Suppressor macrophage treated with lipopolysaccharide for 4 hours (primary cell): ENCODE results near the gene SLC12A7.

Source experiments
- DNase-seq: peaks from one replicate; pipeline ENCODE4 v3.0.0-alpha.2; 2020

SLC12A7 gene

GRCh38 chr5:1058988-1059883, 52.6 kb downstream of the SLC12A7 start:
- DNase-seq = no peak

DNA sequence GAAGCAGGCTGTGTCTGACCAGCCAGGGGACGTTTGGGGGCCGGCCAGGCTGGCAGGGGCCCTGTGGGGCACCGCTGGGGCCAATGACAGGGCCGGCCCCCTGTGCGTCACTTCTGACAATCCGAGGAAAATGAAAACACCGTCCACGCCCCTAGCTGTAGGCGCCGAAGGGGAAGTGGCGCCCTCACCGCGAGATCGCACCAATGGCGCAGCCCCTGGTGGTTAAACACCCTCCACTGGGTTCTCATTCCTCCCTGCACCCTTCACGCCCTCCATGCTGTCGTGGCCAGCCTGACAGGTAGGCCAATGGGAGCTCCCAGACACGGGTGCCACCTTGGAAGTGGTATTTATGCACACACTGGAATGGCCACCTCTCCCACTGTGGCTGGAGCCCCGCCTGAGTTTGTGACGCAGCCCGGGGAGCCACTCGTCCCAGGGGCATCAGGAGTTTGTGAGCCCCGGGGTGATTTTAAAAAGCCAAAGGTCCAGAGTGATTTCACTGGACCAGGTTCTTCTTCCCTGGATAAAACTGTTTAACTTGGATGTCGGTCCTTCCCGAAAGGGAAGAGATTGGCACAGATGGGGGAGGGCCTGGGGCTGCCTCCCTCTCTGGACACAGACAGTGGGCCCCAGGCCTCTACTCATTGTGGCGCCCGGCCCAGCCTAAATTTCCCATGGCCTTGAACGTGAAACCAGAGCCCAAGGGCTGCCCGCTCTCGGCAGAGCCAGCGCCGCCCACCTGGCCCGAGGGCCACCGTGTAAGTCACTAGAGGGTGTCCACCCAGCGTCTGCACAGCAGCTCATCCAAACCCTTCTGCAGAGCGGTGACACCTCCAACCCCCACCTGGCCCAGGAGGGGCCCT, 53.5 kb downstream of the SLC12A7 start:
- DNase-seq = no peak

- DNase-seq = no peak
Observed at GRCh38 chr5:1057485-1058082, 54.3 kb downstream of the SLC12A7 start.

GRCh38 chr5:1056611-1057484, 55.0 kb downstream of the SLC12A7 start:
- DNase-seq = no peak

DNA sequence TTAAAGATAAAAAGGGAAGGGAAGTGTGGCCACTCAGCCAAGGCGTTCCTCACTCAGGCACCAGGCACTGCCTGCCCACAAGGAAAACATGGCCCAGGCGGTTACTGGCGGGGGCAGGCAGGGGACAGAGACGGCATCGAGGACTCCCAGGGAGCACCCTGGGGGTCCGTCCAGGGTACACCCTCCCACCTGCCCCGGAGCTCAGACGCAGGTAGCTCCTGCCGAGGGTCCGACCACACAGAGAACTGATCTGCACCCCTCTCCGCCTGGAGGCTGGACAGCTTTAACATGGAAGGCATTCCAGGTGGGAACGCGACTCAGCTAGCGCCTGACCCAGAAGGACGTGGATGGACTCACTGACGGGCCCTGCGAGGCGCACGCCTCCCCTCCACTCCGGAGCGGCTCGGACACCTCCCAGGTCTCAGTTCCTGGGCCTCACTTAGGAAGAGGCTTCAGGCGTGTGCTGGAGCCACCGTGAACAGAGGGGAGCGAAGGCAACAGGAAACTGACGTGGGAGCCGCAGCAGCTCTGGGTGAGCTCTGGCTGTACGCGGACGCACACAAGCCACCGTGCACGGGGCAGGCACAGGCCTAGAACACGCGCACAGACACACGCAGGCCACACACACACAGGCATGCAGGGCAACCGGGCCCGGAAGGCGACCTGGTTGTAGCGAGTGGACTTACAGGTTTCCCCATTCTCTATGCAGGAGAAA, 55.8 kb downstream of the SLC12A7 start:
- no peak for DNase-seq

- no peak for DNase-seq
Observed at GRCh38 chr5:1054799-1055775, 56.8 kb downstream of the SLC12A7 start.

DNA sequence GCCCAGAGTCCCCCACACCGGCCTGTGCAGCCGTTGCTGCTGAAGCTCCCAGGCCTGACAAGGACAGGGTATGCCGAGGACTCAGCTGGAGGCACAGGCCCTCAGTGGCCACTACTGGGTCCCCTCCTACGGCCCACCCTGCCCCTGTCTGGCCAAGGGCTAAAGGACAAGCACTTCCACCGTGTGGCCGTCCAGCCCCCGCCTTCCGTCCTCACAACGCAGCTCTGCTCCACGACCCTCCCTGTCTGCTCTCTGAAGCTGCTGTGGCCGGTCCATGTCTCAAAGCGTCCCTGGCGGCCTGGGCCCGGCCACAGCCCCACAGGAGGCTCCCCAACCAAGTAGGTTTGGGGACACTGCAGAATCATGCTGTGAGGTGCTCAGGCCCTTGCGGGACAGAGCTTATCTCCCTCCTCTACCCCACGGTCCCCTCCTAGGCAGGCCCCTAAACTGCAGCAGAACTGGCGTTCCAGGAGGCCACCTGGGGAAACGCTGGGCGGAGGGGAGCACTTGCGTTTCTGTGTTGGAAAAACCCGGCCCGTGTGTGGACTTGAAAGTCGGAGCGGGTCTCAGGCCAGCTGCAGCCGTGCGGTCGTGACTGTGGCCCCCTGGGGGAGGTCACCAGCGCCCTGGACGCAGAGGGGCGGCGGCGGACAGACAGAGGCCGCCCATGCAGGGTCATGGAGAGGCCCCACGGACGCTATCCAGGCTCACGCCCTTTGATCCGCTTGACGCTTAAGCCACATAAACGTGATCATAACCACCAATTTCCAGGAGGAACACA, 57.7 kb downstream of the SLC12A7 start:
- DNase-seq = no peak

GRCh38 chr5:1053391-1054017, 58.4 kb downstream of the SLC12A7 start:
- DNase-seq = no peak

DNA sequence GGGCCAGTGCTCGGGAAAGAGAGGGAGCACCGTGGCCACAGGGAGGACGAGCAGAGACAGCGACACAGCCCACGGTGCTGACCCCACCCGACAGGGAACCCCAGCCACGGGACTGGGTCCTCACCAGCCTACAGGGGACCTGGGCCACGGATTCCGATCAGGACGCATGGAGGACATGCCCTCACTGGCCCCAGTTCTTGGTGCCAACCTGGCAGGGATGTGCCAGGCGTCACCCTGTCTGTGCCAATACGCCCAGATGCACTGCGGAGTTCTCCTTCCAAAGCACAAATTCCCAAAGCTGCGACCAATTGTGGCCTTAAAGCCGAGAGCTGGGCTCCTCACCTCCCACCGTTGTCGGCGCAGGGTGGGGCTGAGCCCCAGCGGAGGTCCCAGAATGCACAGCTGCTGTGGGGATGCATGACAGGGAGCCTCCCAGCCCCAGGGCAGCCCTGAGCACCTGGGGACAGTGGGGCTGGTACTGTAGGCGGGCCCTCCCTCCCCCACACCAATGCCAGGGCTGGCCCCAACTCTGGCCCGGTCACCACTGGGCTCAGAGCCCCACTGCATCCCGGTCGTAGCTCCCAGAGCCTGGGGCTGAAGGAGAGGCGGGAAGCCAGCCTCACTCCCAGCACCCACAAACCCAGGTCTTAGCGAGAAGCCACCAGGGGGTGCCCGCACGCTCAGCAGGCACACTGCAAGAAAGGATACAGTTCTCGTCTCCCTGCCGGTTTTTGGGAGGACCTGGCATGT, 59.0 kb downstream of the SLC12A7 start:
- no peak for DNase-seq

DNA sequence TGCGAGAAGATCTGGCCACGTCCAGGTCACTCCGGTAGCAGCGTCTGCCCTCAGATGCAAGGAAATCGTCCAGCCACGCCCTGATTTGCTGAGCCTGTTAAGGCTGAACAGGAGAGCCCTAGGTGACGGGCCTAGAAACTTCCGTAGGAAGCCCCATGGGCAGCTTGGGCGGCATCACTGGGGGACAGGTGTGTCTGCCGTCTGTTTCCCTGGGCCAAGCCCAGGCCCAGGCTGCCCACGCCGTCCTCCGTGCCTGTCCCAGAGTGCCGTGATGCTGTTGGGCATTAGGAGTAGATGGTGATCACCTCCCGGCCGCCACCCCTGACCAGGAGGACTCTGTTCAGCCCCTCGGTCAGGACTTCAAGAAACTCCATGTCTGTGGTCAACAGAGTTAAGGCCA, 59.8 kb downstream of the SLC12A7 start:
- no peak for DNase-seq

- no peak for DNase-seq
Observed at GRCh38 chr5:1051366-1051720, 60.5 kb downstream of the SLC12A7 start.

DNA sequence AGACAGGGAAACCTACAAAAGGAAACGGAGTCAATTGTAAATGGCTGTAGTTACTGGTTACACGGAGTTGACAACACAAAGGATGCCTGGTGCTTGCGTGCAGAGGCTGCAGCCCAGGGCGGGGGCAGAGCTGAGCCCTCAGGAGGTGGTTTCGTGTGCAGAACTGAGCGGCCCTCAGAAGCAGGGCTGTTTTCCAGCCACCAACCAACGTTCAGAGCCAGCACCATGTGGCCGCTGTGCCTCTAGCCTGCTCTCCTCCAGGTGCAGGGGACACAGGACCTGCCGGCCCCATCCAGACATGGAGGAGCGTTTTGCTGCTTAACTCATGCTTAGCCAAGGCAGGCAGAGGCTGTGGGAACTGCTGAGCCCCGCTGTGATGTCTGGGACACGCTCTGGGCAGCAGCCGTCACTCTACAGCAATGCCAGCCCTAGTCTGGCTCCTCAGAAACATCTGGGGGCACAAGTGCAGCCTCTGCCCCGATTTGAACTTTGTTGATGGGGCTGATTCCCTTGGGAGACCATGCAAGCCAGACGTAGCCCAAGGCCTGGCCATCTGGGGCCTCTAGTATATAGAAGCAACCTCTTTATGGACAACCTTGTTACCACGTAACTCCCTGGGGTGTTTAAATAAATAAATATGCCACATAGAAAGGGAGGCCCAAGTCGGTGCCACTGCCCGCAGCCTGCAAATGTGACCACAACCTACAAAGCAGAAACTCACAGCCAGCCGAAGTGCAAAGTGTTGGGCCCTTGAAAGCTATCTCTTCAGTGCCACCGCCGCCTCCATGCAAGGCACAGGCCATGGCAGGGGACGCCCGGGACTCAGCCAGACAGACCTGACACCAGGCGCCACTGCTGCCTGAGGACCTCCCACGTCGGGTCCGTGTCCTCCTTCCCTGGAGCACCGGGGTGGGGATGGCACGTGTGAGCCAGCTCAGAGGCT, 61.2 kb downstream of the SLC12A7 start:
- no peak for DNase-seq

DNA sequence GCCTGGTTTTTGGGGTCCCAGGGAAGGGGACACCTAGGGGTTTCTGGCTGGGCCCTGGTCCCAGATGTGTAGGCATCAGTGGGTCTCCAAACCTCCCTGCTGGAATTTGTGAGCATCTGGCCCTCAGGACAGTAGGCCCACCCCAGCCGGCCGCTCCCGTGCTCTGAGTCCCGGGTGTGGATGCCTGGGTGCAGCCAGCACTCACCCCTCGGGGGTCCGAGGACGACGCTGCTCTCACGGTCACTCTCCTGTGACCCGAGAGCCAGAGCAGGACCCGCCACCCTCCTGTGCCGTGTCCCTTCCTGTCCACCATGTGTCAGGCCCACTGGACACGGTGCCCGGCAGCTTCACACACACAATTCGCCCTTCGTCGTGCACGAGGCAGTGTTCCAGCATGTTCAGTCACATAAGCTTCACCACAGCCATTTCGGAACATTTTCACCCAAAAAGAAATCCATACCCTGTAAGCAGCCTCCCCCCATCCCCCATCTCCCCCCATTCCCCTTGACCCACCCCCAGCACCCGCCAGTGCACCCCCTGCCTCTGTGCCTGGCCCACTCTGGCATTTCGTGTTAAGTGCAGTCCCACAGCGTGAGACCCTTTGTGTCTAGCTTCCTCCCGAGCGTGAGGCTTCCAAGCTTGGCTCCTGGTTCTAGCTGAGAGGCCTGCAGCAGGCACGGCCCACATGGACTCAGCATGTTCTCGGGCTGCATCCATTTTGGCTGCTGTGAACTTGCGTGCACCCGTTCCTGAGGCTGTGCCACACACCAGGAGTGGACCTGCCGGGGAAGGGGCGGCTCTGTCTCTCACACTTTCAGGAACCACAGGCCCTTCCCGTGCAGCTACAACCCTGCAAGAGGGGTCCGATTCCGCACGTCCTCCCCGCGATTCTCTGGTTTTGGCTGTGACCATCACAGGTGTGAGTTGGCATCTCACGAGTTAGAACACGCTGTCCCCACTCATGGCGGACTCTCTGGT, 62.7 kb downstream of the SLC12A7 start:
- no peak for DNase-seq

GRCh38 chr5:1048162-1048721, 63.6 kb downstream of the SLC12A7 start:
- DNase-seq = no peak

GRCh38 chr5:1047332-1047965, 64.4 kb downstream of the SLC12A7 start:
- no peak for DNase-seq
